Measurements from ENCODE around the gene MAPK8IP1.

DNA sequence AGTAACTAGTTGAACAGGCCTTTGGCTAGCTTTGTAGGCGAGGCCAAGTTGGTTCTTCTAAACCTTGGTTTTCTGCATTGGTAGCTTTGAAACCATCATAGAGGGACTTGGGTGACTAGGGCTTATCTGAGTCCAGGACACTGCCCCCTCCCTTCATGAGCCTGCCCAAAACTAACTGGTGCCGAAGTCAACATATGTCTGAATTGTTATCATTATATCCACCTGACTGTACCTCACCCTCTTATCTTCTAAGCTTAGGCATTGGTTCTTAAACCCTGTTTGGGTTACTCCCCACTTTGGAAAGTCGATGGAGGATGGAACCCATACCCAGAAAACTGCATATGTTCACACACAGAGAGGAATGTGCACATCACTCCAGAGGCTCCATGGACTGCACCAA lies 7.6 kb upstream of the MAPK8IP1 start:
- TF ChIP-seq, protein P1, sequence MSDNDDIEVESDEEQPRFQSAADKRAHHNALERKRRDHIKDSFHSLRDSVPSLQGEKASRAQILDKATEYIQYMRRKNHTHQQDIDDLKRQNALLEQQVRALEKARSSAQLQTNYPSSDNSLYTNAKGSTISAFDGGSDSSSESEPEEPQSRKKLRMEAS (IDR thresholded peaks at IDR 0.05): no peak
- TF ChIP-seq, protein P2, sequence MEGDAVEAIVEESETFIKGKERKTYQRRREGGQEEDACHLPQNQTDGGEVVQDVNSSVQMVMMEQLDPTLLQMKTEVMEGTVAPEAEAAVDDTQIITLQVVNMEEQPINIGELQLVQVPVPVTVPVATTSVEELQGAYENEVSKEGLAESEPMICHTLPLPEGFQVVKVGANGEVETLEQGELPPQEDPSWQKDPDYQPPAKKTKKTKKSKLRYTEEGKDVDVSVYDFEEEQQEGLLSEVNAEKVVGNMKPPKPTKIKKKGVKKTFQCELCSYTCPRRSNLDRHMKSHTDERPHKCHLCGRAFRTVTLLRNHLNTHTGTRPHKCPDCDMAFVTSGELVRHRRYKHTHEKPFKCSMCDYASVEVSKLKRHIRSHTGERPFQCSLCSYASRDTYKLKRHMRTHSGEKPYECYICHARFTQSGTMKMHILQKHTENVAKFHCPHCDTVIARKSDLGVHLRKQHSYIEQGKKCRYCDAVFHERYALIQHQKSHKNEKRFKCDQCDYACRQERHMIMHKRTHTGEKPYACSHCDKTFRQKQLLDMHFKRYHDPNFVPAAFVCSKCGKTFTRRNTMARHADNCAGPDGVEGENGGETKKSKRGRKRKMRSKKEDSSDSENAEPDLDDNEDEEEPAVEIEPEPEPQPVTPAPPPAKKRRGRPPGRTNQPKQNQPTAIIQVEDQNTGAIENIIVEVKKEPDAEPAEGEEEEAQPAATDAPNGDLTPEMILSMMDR (IDR thresholded peaks at IDR 0.05; ENCODE audit: low read depth, low read length, missing input control): no peak
- TF ChIP-seq, protein P3, sequence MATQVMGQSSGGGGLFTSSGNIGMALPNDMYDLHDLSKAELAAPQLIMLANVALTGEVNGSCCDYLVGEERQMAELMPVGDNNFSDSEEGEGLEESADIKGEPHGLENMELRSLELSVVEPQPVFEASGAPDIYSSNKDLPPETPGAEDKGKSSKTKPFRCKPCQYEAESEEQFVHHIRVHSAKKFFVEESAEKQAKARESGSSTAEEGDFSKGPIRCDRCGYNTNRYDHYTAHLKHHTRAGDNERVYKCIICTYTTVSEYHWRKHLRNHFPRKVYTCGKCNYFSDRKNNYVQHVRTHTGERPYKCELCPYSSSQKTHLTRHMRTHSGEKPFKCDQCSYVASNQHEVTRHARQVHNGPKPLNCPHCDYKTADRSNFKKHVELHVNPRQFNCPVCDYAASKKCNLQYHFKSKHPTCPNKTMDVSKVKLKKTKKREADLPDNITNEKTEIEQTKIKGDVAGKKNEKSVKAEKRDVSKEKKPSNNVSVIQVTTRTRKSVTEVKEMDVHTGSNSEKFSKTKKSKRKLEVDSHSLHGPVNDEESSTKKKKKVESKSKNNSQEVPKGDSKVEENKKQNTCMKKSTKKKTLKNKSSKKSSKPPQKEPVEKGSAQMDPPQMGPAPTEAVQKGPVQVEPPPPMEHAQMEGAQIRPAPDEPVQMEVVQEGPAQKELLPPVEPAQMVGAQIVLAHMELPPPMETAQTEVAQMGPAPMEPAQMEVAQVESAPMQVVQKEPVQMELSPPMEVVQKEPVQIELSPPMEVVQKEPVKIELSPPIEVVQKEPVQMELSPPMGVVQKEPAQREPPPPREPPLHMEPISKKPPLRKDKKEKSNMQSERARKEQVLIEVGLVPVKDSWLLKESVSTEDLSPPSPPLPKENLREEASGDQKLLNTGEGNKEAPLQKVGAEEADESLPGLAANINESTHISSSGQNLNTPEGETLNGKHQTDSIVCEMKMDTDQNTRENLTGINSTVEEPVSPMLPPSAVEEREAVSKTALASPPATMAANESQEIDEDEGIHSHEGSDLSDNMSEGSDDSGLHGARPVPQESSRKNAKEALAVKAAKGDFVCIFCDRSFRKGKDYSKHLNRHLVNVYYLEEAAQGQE (IDR thresholded peaks at IDR 0.05): no peak
- TF ChIP-seq RXRA (IDR thresholded peaks at IDR 0.05) (no peak), HNF4A (conservative IDR thresholded peaks at IDR 0.05) (no peak), RAD21 (IDR thresholded peaks at IDR 0.05) (no peak), FOXA1 (IDR thresholded peaks at IDR 0.05) (no peak), EGR1 (IDR thresholded peaks at IDR 0.05; ENCODE audit: low read depth in 2 of 2) (no peak), TAF1 (conservative IDR thresholded peaks at IDR 0.05) (no peak)
- TF ChIP-seq, protein P4, sequence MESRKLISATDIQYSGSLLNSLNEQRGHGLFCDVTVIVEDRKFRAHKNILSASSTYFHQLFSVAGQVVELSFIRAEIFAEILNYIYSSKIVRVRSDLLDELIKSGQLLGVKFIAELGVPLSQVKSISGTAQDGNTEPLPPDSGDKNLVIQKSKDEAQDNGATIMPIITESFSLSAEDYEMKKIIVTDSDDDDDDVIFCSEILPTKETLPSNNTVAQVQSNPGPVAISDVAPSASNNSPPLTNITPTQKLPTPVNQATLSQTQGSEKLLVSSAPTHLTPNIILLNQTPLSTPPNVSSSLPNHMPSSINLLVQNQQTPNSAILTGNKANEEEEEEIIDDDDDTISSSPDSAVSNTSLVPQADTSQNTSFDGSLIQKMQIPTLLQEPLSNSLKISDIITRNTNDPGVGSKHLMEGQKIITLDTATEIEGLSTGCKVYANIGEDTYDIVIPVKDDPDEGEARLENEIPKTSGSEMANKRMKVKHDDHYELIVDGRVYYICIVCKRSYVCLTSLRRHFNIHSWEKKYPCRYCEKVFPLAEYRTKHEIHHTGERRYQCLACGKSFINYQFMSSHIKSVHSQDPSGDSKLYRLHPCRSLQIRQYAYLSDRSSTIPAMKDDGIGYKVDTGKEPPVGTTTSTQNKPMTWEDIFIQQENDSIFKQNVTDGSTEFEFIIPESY (IDR thresholded peaks at IDR 0.05): no peak
